ENCODE results near the gene SCYGR6. TPM values are rescaled to one million over a fixed set of nuclear protein-coding genes. Genes with fewer than 3 reads are reported as not detected.

The SCYGR6 gene
- total RNA-seq, 1 experiment from 2014 or later, result not detected

DNA sequence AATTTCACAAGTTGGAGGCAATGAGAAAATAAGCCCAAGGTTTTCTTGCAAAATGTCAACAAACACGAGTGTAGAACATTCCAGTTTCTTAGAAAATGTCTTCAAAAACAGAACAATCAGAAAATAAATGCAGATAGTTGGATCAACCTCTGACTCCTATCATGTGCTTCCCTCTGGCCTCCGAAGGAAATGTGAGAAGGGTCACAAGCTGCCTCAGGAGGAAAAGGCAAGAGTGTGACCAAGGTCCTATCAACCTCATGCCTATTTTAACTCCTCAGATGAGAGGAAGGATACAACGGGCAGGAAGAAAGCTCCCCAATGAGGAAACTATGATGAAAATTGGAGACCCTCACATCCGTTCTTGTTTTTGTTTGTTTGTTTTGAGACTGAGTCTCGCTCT is 50.1 kb downstream of the SCYGR6 start (continued):
- TF ChIP-seq, protein P1, sequence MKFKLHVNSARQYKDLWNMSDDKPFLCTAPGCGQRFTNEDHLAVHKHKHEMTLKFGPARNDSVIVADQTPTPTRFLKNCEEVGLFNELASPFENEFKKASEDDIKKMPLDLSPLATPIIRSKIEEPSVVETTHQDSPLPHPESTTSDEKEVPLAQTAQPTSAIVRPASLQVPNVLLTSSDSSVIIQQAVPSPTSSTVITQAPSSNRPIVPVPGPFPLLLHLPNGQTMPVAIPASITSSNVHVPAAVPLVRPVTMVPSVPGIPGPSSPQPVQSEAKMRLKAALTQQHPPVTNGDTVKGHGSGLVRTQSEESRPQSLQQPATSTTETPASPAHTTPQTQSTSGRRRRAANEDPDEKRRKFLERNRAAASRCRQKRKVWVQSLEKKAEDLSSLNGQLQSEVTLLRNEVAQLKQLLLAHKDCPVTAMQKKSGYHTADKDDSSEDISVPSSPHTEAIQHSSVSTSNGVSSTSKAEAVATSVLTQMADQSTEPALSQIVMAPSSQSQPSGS (CRISPR knock-in tag; IDR thresholded peaks at IDR 0.05; ENCODE audit: borderline replicate concordance, low read depth), result no peak
- TF ChIP-seq RORB (CRISPR knock-in tag; IDR thresholded peaks at IDR 0.05) (no peak), ATF1 (CRISPR knock-in tag; IDR thresholded peaks at IDR 0.05) (no peak)
- TF ChIP-seq, protein P2, sequence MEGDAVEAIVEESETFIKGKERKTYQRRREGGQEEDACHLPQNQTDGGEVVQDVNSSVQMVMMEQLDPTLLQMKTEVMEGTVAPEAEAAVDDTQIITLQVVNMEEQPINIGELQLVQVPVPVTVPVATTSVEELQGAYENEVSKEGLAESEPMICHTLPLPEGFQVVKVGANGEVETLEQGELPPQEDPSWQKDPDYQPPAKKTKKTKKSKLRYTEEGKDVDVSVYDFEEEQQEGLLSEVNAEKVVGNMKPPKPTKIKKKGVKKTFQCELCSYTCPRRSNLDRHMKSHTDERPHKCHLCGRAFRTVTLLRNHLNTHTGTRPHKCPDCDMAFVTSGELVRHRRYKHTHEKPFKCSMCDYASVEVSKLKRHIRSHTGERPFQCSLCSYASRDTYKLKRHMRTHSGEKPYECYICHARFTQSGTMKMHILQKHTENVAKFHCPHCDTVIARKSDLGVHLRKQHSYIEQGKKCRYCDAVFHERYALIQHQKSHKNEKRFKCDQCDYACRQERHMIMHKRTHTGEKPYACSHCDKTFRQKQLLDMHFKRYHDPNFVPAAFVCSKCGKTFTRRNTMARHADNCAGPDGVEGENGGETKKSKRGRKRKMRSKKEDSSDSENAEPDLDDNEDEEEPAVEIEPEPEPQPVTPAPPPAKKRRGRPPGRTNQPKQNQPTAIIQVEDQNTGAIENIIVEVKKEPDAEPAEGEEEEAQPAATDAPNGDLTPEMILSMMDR (IDR thresholded peaks at IDR 0.05), result no peak
- TF ChIP-seq, protein P3, sequence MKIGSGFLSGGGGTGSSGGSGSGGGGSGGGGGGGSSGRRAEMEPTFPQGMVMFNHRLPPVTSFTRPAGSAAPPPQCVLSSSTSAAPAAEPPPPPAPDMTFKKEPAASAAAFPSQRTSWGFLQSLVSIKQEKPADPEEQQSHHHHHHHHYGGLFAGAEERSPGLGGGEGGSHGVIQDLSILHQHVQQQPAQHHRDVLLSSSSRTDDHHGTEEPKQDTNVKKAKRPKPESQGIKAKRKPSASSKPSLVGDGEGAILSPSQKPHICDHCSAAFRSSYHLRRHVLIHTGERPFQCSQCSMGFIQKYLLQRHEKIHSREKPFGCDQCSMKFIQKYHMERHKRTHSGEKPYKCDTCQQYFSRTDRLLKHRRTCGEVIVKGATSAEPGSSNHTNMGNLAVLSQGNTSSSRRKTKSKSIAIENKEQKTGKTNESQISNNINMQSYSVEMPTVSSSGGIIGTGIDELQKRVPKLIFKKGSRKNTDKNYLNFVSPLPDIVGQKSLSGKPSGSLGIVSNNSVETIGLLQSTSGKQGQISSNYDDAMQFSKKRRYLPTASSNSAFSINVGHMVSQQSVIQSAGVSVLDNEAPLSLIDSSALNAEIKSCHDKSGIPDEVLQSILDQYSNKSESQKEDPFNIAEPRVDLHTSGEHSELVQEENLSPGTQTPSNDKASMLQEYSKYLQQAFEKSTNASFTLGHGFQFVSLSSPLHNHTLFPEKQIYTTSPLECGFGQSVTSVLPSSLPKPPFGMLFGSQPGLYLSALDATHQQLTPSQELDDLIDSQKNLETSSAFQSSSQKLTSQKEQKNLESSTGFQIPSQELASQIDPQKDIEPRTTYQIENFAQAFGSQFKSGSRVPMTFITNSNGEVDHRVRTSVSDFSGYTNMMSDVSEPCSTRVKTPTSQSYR (CRISPR knock-in tag; IDR thresholded peaks at IDR 0.05), result no peak
- TF ChIP-seq, protein P4, sequence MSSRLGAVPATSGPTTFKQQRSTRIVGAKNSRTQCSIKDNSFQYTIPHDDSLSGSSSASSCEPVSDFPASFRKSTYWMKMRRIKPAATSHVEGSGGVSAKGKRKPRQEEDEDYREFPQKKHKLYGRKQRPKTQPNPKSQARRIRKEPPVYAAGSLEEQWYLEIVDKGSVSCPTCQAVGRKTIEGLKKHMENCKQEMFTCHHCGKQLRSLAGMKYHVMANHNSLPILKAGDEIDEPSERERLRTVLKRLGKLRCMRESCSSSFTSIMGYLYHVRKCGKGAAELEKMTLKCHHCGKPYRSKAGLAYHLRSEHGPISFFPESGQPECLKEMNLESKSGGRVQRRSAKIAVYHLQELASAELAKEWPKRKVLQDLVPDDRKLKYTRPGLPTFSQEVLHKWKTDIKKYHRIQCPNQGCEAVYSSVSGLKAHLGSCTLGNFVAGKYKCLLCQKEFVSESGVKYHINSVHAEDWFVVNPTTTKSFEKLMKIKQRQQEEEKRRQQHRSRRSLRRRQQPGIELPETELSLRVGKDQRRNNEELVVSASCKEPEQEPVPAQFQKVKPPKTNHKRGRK (CRISPR knock-in tag; IDR thresholded peaks at IDR 0.05; ENCODE audit: borderline replicate concordance), result no peak
- TF ChIP-seq, protein P5, sequence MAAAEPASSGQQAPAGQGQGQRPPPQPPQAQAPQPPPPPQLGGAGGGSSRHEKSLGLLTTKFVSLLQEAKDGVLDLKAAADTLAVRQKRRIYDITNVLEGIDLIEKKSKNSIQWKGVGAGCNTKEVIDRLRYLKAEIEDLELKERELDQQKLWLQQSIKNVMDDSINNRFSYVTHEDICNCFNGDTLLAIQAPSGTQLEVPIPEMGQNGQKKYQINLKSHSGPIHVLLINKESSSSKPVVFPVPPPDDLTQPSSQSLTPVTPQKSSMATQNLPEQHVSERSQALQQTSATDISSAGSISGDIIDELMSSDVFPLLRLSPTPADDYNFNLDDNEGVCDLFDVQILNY (CRISPR knock-in tag; IDR thresholded peaks at IDR 0.05), result no peak

Other genes starting within 250 kb of the SCYGR6 start
- gene SCYGR2, start 125.9 kb downstream of the SCYGR6 start, total RNA-seq (2021), result not detected in 3 replicates
- gene SCYGR3, start 109.9 kb downstream of the SCYGR6 start, total RNA-seq (2021), result not detected in 3 replicates
- gene SCYGR4, start 107.3 kb downstream of the SCYGR6 start, total RNA-seq (2021), result not detected in 3 replicates
- gene SCYGR5, start 58.0 kb downstream of the SCYGR6 start, total RNA-seq (2021), result not detected in 3 replicates
- 6.4 to 7.5 TPM (median 6.5 TPM) in 3 replicates for gene SLC19A3, start 6.7 kb downstream of the SCYGR6 start, total RNA-seq (2021)
- gene SCYGR7, start 3.6 kb upstream of the SCYGR6 start, total RNA-seq (2021), result not detected in 3 replicates
- gene SCYGR8, start 21.1 kb upstream of the SCYGR6 start, total RNA-seq (2021), result not detected in 3 replicates
- not detected in 3 replicates for gene CCL20, start 89.1 kb upstream of the SCYGR6 start, total RNA-seq (2021)
- 0.48 to 0.69 TPM (median 0.61 TPM) in 3 replicates for gene DAW1, start 146.9 kb upstream of the SCYGR6 start, total RNA-seq (2021)